IgD-negative memory B cell (primary cell): ENCODE data around the gene GPR155. TPM values are rescaled to one million over a fixed set of nuclear protein-coding genes. Genes with fewer than 3 reads are reported as not detected.
"Not testable (repeated sequence)": the region's sequence is repeated elsewhere in the genome, so short reads cannot be mapped to it uniquely, and the experiment has no call there.

ENCODE experiments used
- H3K27ac Mint-ChIP-seq, 3 donors: one replicate each; pipeline ENCODE4 v1.8.0; 2020 to 2022; ENCODE audit warnings: mild to moderate bottlenecking in 3 of 3, mixed read lengths in 3 of 3, moderate library complexity in 1 of 3
- H3K27me3 Mint-ChIP-seq: one replicate; pipeline ENCODE4 v1.8.0; 2021; ENCODE audit warnings: mixed read lengths
- H3K36me3 Mint-ChIP-seq: one replicate; pipeline ENCODE4 v1.8.0; 2020; ENCODE audit warnings: mild to moderate bottlenecking, mixed read lengths
- H3K4me1 Mint-ChIP-seq, 3 donors: one replicate each; pipeline ENCODE4 v1.8.0; 2020 to 2022; ENCODE audit warnings: mixed read lengths in 3 of 3, mild to moderate bottlenecking in 1 of 3
- H3K4me3 Mint-ChIP-seq, 4 donors: one replicate each; pipeline ENCODE4 v1.8.0; 2020 to 2022; ENCODE audit warnings: mild to moderate bottlenecking in 4 of 4, mixed read lengths in 4 of 4, moderate library complexity in 3 of 4
- H3K9me3 Mint-ChIP-seq, 3 donors: one replicate each; pipeline ENCODE4 v1.8.0; 2020 to 2021; ENCODE audit warnings: mixed read lengths in 3 of 3, mild to moderate bottlenecking in 1 of 3
- polyA plus RNA-seq: library from polyadenylated mRNA; unstranded; fragments of 300-500 nt; fragmentation: Illumina TruSeq; gene quantifications from one replicate; pipeline ENCODE4 v1.2.3, GENCODE V29; 2021

Gene GPR155
- polyA plus RNA-seq, 1 donor from 2014 or later: 1.6 TPM

- H3K4me3 Mint-ChIP-seq: no peak overlapping the region
- no peak overlapping the region for H3K27ac Mint-ChIP-seq
- H3K9me3 Mint-ChIP-seq: peaks cover 0 to 2% (median 0%) of the 10 kb centered on the region in 3 donors
- no peaks in the 10 kb centered on the region for H3K36me3 Mint-ChIP-seq
- no peaks in the 10 kb centered on the region for H3K27me3 Mint-ChIP-seq
- H3K4me1 Mint-ChIP-seq: no peaks in the 10 kb centered on the region
Observed at GRCh38 chr2:174503161-174503809, 16.5 kb upstream of the GPR155 start.

- H3K27ac Mint-ChIP-seq: peak overlapping the region in 1 of 3 donors; percentile 13
- no peak overlapping the region for H3K4me3 Mint-ChIP-seq
- H3K4me1 Mint-ChIP-seq: peaks cover 0 to under 1% (median 0%) of the 10 kb centered on the region in 3 donors
- H3K9me3 Mint-ChIP-seq: no peaks in the 10 kb centered on the region
- H3K36me3 Mint-ChIP-seq: no peaks in the 10 kb centered on the region
- no peaks in the 10 kb centered on the region for H3K27me3 Mint-ChIP-seq
Observed at GRCh38 chr2:174499371-174499770, 12.5 kb upstream of the GPR155 start.

GRCh38 chr2:174495365-174496012, 8.7 kb upstream of the GPR155 start:
- peak overlapping the region in 1 of 4 donors; percentile 30 for H3K4me3 Mint-ChIP-seq
- H3K36me3 Mint-ChIP-seq: no peaks in the 10 kb centered on the region
- H3K4me1 Mint-ChIP-seq: peaks cover 20 to 25% (median 20%) of the 10 kb centered on the region in 3 donors
- no peak overlapping the region for H3K27ac Mint-ChIP-seq
- no peaks in the 10 kb centered on the region for H3K9me3 Mint-ChIP-seq
- H3K27me3 Mint-ChIP-seq: no peaks in the 10 kb centered on the region

- H3K4me3 Mint-ChIP-seq: peak overlapping the region; percentile 68 to 95 (median 86)
- peak overlapping the region; percentile 84 to 99 (median 97) for H3K27ac Mint-ChIP-seq
- H3K27me3 Mint-ChIP-seq: no peaks in the 10 kb centered on the region
- H3K9me3 Mint-ChIP-seq: no peaks in the 10 kb centered on the region
- H3K36me3 Mint-ChIP-seq: no peaks in the 10 kb centered on the region
- H3K4me1 Mint-ChIP-seq: peaks cover 30 to 34% (median 31%) of the 10 kb centered on the region in 3 donors
Observed at GRCh38 chr2:174493549-174494331, 6.9 kb upstream of the GPR155 start.

- H3K4me1 Mint-ChIP-seq: peaks cover 30 to 36% (median 34%) of the 10 kb centered on the region in 3 donors
- H3K4me3 Mint-ChIP-seq: peak overlapping the region; percentile 68 to 95 (median 86)
- H3K27ac Mint-ChIP-seq: peak overlapping the region; percentile 84 to 99 (median 97)
- H3K36me3 Mint-ChIP-seq: no peaks in the 10 kb centered on the region
- no peaks in the 10 kb centered on the region for H3K9me3 Mint-ChIP-seq
- H3K27me3 Mint-ChIP-seq: no peaks in the 10 kb centered on the region
Observed at GRCh38 chr2:174492963-174493431, 6.2 kb upstream of the GPR155 start.

- H3K36me3 Mint-ChIP-seq: no peaks in the 10 kb centered on the region
- peak overlapping the region; percentile 84 to 99 (median 97) for H3K27ac Mint-ChIP-seq
- peak overlapping the region in 1 of 4 donors; percentile 51 for H3K4me3 Mint-ChIP-seq
- H3K9me3 Mint-ChIP-seq: no peaks in the 10 kb centered on the region
- H3K27me3 Mint-ChIP-seq: no peaks in the 10 kb centered on the region
- H3K4me1 Mint-ChIP-seq: peaks cover 33 to 46% (median 39%) of the 10 kb centered on the region in 3 donors
Observed at GRCh38 chr2:174491947-174492346, 5.1 kb upstream of the GPR155 start.

- Mint-ChIP-seq H3K36me3 (no peaks in the 10 kb centered on the region), H3K4me3 (peak overlapping the region; percentile 18 to 77 (median 68)), H3K27me3 (peaks cover under 1% of the 10 kb centered on the region), H3K9me3 (no peaks in the 10 kb centered on the region), H3K4me1 (peaks cover 40 to 54% (median 47%) of the 10 kb centered on the region in 3 donors), H3K27ac (peak overlapping the region; percentile 58 to 77 (median 74))
Observed at GRCh38 chr2:174490051-174490450, 3.2 kb upstream of the GPR155 start.

GRCh38 chr2:174489520-174489919, 2.7 kb upstream of the GPR155 start:
- Mint-ChIP-seq H3K27ac (peak overlapping the region; percentile 58 to 77 (median 74)), H3K4me1 (peaks cover 42 to 54% (median 49%) of the 10 kb centered on the region in 3 donors), H3K4me3 (peak overlapping the region in 3 of 4 donors; percentile 68 to 77 (median 69))
- H3K9me3 Mint-ChIP-seq, H3K27me3 Mint-ChIP-seq, H3K36me3 Mint-ChIP-seq: not testable (repeated sequence)

- Mint-ChIP-seq H3K27me3 (peaks cover 3% of the 10 kb centered on the region), H3K4me3 (peak overlapping the region; percentile 93 to 98 (median 97)), H3K4me1 (peaks cover 30 to 39% (median 36%) of the 10 kb centered on the region in 3 donors), H3K36me3 (no peaks in the 10 kb centered on the region), H3K9me3 (no peaks in the 10 kb centered on the region), H3K27ac (peak overlapping the region; percentile 10 to 99 (median 83))
Observed at GRCh38 chr2:174487820-174488162, 962 bp upstream of the GPR155 start.

GRCh38 chr2:174487108-174487819, 435 bp upstream of the GPR155 start:
- Mint-ChIP-seq H3K27ac (peak overlapping the region; percentile 83 to 99 (median 95)), H3K36me3 (no peaks in the 10 kb centered on the region), H3K4me3 (peak overlapping the region; percentile 93 to 98 (median 97)), H3K27me3 (peaks cover 3% of the 10 kb centered on the region), H3K9me3 (no peaks in the 10 kb centered on the region), H3K4me1 (peaks cover 30 to 36% (median 34%) of the 10 kb centered on the region in 3 donors)

- Mint-ChIP-seq H3K27me3 (peaks cover 3% of the 10 kb centered on the region), H3K4me1 (peaks cover 23 to 30% (median 29%) of the 10 kb centered on the region in 3 donors), H3K27ac (peak overlapping the region; percentile 68 to 91 (median 86)), H3K9me3 (no peaks in the 10 kb centered on the region), H3K36me3 (peaks cover 3% of the 10 kb centered on the region), H3K4me3 (peak overlapping the region; percentile 93 to 98 (median 97))
Observed at GRCh38 chr2:174485788-174486562, 854 bp downstream of the GPR155 start.

GRCh38 chr2:174485045-174485444, 1.8 kb downstream of the GPR155 start:
- not testable (repeated sequence) for H3K36me3 Mint-ChIP-seq, H3K27me3 Mint-ChIP-seq, H3K9me3 Mint-ChIP-seq
- H3K27ac Mint-ChIP-seq: peak overlapping the region in 1 of 3 donors; percentile 46
- H3K4me3 Mint-ChIP-seq: peak overlapping the region; percentile 0 to 98 (median 52)
- peaks cover 19 to 26% (median 26%) of the 10 kb centered on the region in 3 donors for H3K4me1 Mint-ChIP-seq

GRCh38 chr2:174484573-174484972, 2.3 kb downstream of the GPR155 start:
- Mint-ChIP-seq H3K27me3 (peaks cover 3% of the 10 kb centered on the region), H3K4me1 (peaks cover 14 to 21% (median 21%) of the 10 kb centered on the region in 3 donors), H3K9me3 (no peaks in the 10 kb centered on the region), H3K4me3 (peak overlapping the region in 3 of 4 donors; percentile 7 to 98 (median 98)), H3K27ac (peak overlapping the region in 1 of 3 donors; percentile 46), H3K36me3 (peaks cover 3% of the 10 kb centered on the region)

GRCh38 chr2:174482854-174483253, 4.0 kb downstream of the GPR155 start:
- Mint-ChIP-seq H3K4me3 (no peak overlapping the region), H3K4me1 (peaks cover 12 to 16% (median 15%) of the 10 kb centered on the region in 3 donors), H3K9me3 (no peaks in the 10 kb centered on the region), H3K36me3 (peaks cover 4% of the 10 kb centered on the region), H3K27me3 (peaks cover 3% of the 10 kb centered on the region), H3K27ac (no peak overlapping the region)
